Lower leg skin (tissue), 4 donors: ENCODE results near the gene TRH. TPM values are rescaled to one million over a fixed set of nuclear protein-coding genes. Genes with fewer than 3 reads are reported as not detected.

ENCODE experiments used
- DNase-seq, 2 donors: peaks; one replicate each; pipeline ENCODE4 v3.0.0-alpha.2; 2019; ENCODE audit warnings: low spot score in 2 of 2
- H3K4me3 ChIP-seq: fragments of 200-600 bp; sonication (generic); 2 replicates; pipeline ENCODE4 v1.5.1; 2017; ENCODE audit warnings: mild to moderate bottlenecking, low read depth; ENCODE audit not compliant: poor library complexity, severe bottlenecking
- CTCF ChIP-seq, 3 donors: fragments of 450-650 bp; IDR thresholded peaks; one replicate each; pipeline ENCODE4 v1.5.1; 2016; ENCODE audit warnings: antibody characterized with exemption in 3 of 3, mild to moderate bottlenecking in 3 of 3, moderate library complexity in 2 of 3
- POLR2A ChIP-seq, 2 donors: fragments of 450-650 bp; IDR thresholded peaks; one replicate each; pipeline ENCODE4 v1.6.1; 2016 to 2017; ENCODE audit warnings: antibody characterized with exemption in 2 of 2, mild to moderate bottlenecking in 1 of 2, moderate library complexity in 1 of 2
- WGBS, 2 donors: methylation state at CpG; one replicate each; pipeline ENCODE4 v1.1.5; 2018; 5-methylcytosine and 5-hydroxymethylcytosine counted together
- intact Hi-C: fragments of 100-400 bp; cut with DNase I; formaldehyde crosslinking; loops from one replicate; pipeline ENCODE4 v1.15.0; 2023; ENCODE audit warnings: low total_unique reads
- total RNA-seq, 4 donors: library from RNA; depleted of rRNA; stranded (reverse); fragments of >200 nt; gene quantifications; one replicate each; pipeline ENCODE4 v1.1.0, GENCODE V29; 2016

Gene TRH
- total RNA-seq, 4 donors from 2014 or later: 0.30 TPM; not detected in 3

DNA sequence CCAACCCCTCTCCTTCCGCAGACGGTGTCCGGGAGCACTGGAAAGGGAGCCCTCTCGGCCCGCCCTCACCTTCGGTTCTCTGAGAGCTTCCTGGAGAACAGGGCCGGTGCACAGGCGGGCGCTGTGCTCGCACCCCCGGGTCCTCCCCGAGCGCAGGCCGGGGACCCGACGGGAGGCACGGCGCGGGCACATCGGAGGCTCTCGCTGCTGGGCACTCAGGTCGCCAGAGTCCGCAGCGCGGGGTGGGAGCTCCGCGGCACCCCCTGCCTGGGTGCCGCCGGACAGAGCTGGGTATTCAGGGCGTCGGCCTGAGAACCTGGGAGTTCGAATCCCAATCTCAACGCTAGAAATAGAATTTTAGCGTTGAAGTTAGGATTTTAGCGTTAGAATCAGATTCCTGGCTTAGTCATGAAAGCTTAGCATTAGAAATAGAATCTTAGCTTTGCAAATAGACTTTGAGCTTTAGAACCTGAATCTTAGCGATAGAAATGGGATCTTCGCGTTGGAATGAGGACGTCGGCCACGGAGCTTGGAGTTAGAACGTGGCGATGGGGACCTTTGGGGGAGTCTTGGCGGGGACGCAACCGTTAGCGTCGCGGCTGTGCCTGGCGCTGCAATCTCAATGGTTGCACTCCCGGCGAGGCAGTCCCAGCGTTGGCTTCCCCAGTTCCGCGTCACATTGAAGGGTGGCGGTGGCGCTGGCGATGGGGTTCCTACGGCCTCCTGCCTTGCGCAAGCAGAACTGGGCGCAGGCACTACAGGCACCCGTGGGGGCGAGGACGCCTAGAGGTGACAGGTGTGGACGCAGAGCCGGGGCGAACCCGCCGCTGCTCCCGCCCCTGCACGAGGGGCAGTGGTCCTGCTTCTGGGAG lies 549 bp downstream of the TRH start:
- WGBS, 2 donors: 5 to 11% methylated on average over 56 to 67 of the region's 71 CpGs
- no peak overlapping the region for H3K4me3 ChIP-seq
- no peak for TF ChIP-seq POLR2A (IDR thresholded peaks at IDR 0.05)
- no peak for TF ChIP-seq CTCF (IDR thresholded peaks at IDR 0.05)
- intact Hi-C loops: no loop called here
- DNase-seq: no peak

DNA sequence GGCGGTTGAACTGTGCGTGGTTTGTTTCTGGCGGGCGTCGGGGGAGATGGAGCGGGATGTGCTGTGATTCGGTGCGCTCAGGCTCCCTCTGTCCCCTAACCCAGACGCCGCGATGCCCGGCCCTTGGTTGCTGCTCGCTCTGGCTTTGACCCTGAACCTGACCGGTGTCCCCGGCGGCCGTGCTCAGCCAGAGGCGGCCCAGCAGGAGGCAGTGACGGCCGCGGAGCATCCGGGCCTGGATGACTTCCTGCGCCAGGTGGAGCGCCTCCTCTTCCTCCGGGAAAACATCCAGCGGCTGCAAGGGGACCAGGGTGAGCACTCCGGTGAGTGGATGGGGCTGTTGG lies 1.2 kb downstream of the TRH start:
- intact Hi-C loops: no loop called here
- no peak for TF ChIP-seq POLR2A (IDR thresholded peaks at IDR 0.05)
- TF ChIP-seq CTCF (IDR thresholded peaks at IDR 0.05): no peak
- H3K4me3 ChIP-seq: no peak overlapping the region
- 3 to 21% methylated on average over 9 to 13 of the region's 27 CpGs for WGBS, 2 donors
- no peak for DNase-seq

DNA sequence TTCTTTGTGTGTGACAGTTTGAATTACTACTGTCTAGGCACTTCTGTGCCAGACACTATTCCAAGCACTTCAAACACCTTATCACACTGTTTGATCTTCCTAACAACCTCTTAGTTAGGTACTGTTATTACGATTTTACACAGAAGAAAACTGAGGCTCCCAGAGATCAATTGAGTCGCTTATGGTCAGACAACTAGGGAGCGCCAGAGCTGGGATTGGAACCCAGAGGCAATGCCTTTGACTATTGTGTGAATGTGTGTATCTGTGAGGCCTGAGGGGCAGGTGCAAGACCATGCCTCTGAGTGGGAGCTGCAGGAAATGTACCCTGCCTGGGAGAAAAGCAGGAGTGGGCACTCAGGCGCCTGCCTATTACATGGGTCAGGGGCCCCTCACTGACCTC lies 1.8 kb downstream of the TRH start:
- H3K4me3 ChIP-seq: no peak overlapping the region
- intact Hi-C loops: no loop called here
- TF ChIP-seq POLR2A (IDR thresholded peaks at IDR 0.05): no peak
- TF ChIP-seq CTCF (IDR thresholded peaks at IDR 0.05): no peak
- DNase-seq: no peak
- WGBS, 2 donors: 69% methylated on average over 4 of the region's 4 CpGs

- intact Hi-C loops: no loop called here
- no peak overlapping the region for H3K4me3 ChIP-seq
- WGBS, 2 donors: 91 to 95% methylated on average over 2 of the region's 2 CpGs
- no peak for DNase-seq
- TF ChIP-seq POLR2A (IDR thresholded peaks at IDR 0.05): no peak
- no peak for TF ChIP-seq CTCF (IDR thresholded peaks at IDR 0.05)
Observed at GRCh38 chr3:129978123-129978522, 3.6 kb downstream of the TRH start.

DNA sequence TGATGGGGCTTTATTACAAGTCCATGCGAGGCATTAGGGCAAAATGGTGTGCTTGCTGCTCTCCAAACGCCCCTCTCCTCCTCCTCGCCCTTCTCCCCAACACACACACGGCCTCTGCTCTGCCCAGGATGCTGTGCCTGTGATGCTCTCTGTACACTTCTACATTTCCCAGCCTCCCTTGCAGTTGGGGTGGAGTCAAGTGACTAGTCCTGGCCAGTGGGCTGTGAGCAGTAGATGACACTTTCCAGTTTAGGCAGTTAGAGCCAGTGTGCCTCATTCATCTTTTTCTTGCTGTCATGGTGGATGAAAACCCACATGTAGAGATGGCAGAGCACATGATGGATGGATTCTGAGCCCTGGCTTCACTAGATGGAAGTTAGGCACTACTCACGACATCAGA lies 5.4 kb downstream of the TRH start:
- intact Hi-C loops: no loop called here
- 86 to 88% methylated on average over 5 of the region's 5 CpGs for WGBS, 2 donors
- no peak for DNase-seq
- no peak overlapping the region for H3K4me3 ChIP-seq
- TF ChIP-seq POLR2A (IDR thresholded peaks at IDR 0.05) (no peak), CTCF (IDR thresholded peaks at IDR 0.05) (no peak)

DNA sequence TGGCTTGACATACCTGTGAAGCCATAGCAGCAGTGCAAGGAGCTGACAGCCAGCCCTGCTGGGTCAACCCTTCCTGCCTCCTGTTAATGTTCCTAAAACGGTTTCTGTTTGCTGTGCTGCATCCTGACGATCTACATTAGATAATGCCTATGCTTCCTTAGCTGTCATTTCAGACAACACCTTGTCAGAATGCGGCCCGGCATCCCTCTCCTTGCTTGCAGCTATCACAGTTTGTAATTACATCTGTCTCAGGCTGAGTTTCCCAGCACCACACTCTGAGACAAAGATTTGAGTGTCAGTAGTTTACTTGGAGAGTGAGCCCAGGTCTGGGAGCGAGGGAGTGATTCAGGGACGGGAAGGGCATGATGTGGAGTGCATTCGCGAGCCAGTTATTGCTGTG lies 9.0 kb downstream of the TRH start:
- intact Hi-C loops: no loop called here
- H3K4me3 ChIP-seq: no peak overlapping the region
- TF ChIP-seq POLR2A (IDR thresholded peaks at IDR 0.05) (no peak), CTCF (IDR thresholded peaks at IDR 0.05) (no peak)
- DNase-seq: no peak
- 81 to 85% methylated on average over 8 of the region's 8 CpGs for WGBS, 2 donors
